ENCODE results near the gene ATP6V0E2.
A peak's percentile ranks its signal among the peaks of the same experiment; 100 is the strongest.
"Not testable (repeated sequence)": the region's sequence is repeated elsewhere in the genome, so short reads cannot be mapped to it uniquely, and the experiment has no call there.

Gene ATP6V0E2

DNA sequence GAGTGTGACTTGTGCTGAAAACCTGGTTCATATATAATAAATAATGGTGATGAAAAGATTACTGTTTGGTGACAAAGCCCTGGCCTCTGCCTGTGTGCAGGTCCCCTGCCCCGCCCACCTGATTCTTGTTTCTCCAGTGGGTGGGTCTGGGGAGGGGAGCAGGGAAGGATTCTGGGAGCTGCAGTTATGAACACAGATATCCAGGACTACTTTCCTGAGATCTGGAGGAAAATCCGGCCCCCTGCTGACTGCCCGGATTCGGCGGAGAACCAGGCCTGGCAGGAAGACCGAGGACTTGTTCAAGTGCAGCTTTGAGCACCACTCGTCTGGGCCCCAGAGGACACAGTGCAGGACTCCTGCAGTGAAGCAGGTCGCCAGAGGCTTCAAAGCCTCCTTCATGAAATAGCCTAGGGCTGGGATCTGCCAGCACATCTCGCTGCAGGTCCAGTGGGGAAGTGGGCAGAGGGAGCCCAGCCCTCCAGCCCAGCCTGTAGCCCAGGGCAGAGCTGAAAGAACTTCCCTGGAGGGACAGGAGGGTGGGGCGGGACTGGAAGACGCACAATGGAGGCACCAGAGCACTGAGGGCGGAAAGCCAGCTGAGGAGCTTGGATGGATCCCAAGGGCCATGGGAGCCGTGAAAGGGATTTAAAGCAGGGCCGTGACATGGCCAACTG lies 7.0 kb downstream of the ATP6V0E2 start:
- no peak for DNase-seq

DNA sequence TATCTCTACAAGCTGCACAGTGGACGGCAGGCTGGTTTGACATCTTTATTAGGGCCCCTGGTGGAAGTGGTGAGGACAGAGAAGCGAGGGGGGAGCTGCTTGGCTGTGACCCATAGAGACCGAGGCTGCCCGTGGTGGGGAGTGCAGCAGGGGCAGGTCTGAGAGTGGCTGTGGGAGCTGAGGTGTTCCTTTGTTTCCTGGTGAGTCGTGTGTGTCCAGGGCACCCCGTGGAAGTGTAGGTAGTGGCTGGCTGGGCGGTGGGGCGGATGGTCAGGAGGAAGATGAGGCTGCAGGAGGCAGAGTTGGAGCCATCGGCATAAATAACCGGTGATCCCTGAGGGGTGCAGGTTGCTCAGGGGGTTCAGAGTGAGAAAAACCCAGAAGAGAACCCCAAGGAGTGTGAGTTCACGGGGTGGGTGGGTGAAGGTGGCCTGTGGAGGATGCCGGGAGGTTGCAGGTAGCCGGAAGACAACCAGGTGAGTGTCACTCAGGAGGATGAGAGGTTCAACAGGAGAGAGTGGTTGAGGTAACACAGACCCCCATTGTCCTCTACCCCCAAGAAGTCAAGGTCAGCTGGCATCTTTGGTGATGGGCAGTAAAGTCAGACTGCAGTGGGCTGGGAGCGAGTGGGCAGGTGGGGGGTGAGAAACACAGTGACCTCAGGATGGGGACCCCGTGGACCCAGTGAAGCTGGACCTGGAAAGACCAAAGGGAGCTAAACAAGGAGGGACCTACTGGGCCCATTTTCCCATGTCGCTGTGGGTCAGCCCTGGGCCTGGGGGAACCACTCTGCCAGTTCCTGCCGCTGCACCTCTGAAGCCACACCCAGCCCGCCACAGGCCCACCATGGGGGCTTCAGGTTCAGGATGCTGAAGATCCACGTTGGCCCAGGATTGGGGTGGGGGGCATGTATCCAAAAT lies 7.8 kb downstream of the ATP6V0E2 start:
- DNase-seq, result no peak

- DNase-seq, result no peak
Observed at GRCh38 chr7:149882248-149883047, 8.7 kb downstream of the ATP6V0E2 start.

DNA sequence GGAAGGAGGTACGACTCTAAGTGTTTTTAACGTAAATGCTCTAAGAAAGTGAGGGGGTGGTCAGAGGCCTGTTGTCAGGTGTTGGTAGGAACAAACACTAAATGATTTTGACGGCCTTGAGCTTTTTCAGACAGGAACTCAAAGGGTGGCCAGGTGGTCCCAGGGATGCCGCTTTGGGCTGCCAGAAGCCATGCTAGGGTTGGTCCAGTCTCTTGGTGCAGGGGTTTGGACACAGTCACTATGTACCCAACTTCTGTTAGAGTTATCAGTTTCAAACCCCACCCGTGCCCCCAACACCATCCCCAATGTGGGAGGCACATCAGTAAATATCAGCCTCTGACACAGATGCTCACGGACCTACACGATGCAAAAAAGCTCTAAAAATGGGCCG lies 9.3 kb downstream of the ATP6V0E2 start:
- DNase-seq, result no peak

- DNase-seq, result peak in 1 of 5 donors; percentile 60
Observed at GRCh38 chr7:149883452-149883861, 9.7 kb downstream of the ATP6V0E2 start.

DNA sequence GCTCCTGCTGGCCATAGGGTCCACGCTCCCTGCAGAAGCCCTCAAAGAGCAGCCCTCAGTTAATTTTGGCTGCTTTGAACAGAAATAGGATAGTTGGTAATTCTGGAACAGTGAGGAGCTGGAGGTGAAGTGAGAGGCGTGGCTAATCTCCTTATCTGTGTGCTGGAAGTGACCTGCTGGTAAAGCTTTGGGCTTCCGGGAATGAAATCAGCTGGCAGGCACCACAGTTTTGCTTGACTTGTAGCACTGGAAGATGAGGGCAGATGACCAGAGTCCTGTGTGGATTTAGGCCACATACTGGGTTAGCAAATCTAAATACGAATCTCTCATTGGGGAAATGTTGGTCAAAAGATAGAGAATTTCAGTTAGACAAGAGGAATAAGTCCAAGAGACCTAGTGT lies 10.2 kb downstream of the ATP6V0E2 start:
- no peak for DNase-seq

GRCh38 chr7:149884541-149884940 lies 10.8 kb downstream of the ATP6V0E2 start:
- no peak for DNase-seq

DNA sequence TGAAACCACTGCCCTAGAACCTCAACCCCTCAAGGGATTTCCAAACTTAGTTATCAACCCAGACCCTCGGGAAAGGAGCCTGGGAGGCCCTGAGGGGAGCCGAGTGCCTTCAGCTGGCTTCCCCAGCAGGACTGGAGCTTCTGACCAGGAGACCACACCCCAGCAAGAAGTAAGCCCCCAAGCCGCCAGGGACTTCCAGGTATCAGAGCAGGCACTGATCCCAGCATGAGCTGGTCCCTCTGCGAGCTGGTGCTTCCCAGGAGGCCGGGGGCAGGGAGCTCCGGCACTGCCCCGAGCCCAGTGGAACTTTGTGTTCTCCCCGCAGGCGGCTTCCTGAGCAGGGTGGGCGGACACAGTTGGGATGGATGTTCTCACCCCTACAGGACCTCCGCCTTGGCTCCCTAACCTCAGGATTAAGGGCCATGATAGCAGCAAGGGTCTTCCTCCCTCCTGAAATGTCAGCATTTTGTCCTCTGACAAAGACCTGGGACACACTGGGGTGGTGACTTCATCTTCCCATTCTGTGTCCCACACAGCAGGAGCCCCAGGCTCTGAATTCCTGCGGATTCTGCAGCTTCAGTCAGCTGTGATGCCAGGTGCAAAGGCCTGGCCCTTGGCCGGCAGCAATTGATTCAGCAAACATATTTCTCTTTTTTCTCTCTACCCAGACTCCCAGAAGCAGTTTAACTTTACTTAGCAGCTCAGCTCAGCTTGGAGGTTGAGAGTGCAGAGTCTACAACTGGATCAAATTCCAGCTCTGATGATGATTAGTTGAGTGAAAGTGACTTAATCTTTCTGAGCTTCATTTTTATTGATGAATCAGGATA lies 11.6 kb downstream of the ATP6V0E2 start:
- DNase-seq, result no peak

- DNase-seq, result no peak
Observed at GRCh38 chr7:149886018-149886415, 12.2 kb downstream of the ATP6V0E2 start.

- no peak for DNase-seq
Observed at GRCh38 chr7:149887311-149887710, 13.5 kb downstream of the ATP6V0E2 start.

DNA sequence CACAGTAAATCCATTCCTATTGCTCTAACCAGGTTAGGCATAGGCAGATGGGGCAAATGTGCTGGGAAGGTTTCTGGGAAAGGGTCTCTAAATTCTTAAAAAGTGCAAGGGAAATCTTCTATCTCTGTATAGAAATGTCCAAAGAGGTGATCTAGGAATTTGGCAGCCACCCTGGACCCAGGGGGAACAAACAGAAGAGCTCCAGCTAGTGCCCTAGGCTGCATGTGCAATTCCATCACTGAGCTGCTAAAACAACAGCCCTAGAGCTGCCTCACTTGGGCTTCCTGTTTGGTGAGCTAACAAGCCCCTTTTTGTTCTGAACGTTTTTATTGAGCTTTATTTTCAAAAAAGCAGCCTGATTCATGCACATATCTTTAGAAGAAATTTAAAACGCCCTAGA lies 16.9 kb downstream of the ATP6V0E2 start:
- not testable (repeated sequence) for DNase-seq

DNA sequence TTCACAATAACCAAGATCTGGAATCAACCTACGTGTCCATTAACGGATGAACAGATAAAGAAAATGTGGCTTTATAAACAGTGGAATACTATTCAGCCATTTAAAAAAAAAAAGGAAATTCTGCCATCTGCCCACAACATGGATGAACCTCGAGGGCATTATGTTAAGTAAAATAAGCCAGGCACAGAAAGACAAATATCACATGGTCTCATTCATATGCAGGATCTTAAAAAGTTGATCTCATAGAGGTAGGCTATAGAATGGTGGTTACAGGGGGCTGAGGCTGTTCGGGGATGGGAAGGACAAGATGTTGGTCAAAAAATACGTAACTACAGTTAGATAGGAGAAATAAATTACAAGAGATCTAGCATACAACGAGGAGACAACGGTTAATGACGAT lies 21.2 kb downstream of the ATP6V0E2 start:
- not testable (repeated sequence) for DNase-seq

- DNase-seq, result not testable (repeated sequence)
Observed at GRCh38 chr7:149907776-149908376, 34.1 kb downstream of the ATP6V0E2 start.

- not testable (repeated sequence) for DNase-seq
Observed at GRCh38 chr7:149910219-149910618, 36.5 kb downstream of the ATP6V0E2 start.

GRCh38 chr7:149912126-149912525 lies 38.4 kb downstream of the ATP6V0E2 start:
- DNase-seq, result not testable (repeated sequence)

DNA sequence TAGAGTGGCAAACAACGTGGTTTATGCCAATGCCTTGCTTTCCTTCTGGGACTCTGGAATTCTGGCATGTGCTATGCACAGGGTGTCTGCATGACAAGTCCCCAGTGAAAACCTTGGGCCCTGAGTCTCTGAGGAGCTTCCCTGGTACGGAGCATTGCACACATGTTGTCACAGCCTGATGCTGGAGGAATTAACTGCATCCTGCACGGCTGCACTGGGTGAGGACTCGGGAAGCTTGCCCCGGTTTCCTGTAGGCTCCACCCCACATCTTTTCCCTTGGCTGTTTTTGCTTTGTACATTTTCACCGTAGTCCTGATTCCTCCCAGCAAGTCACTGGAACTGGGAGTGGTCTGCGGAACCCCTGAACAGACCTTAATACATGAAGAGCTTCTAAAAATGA lies 52.6 kb downstream of the ATP6V0E2 start:
- not testable (repeated sequence) for DNase-seq
